GM21737 (cell line): Measurements from ENCODE around the gene CAMTA1.

Experiments used
- ATAC-seq: cut with Tn5 transposase; IDR thresholded peaks from one replicate; pipeline ENCODE4 v1.9.1; 2021; ENCODE audit warnings: mild to moderate bottlenecking, moderate library complexity; ENCODE audit not compliant: unreplicated experiment

The CAMTA1 gene

GRCh38 chr1:7752512-7753417, 967.5 kb downstream of the CAMTA1 start:
- no peak for ATAC-seq

GRCh38 chr1:7753641-7754040, 968.4 kb downstream of the CAMTA1 start:
- no peak for ATAC-seq

- no peak for ATAC-seq
These were observed 969.0 kb downstream of the CAMTA1 start for GRCh38 chr1:7754234-7754633.

- no peak for ATAC-seq
These were observed 970.2 kb downstream of the CAMTA1 start for GRCh38 chr1:7755448-7755847.

GRCh38 chr1:7760245-7760644, 975.0 kb downstream of the CAMTA1 start:
- ATAC-seq = no peak

- no peak for ATAC-seq
These were observed 975.8 kb downstream of the CAMTA1 start for GRCh38 chr1:7761103-7761502.

GRCh38 chr1:7767176-7767575, 981.9 kb downstream of the CAMTA1 start:
- no peak for ATAC-seq

GRCh38 chr1:7768583-7768982, 983.3 kb downstream of the CAMTA1 start:
- ATAC-seq = no peak

- no peak for ATAC-seq
These were observed 984.6 kb downstream of the CAMTA1 start for GRCh38 chr1:7769673-7770412.

GRCh38 chr1:7770669-7770996, 985.4 kb downstream of the CAMTA1 start:
- no peak for ATAC-seq

GRCh38 chr1:7770997-7771822, 986.0 kb downstream of the CAMTA1 start, which contains the start of gene VAMP3:
VAMP3 (plus strand) TSS chr1:7771296; CDS start chr1:7771384, 88 bp downstream.
- ATAC-seq = peak; percentile 82

- no peak for ATAC-seq
These were observed 986.6 kb downstream of the CAMTA1 start for GRCh38 chr1:7771823-7772299.

- no peak for ATAC-seq
These were observed 992.3 kb downstream of the CAMTA1 start for GRCh38 chr1:7777591-7777990.

GRCh38 chr1:7778133-7778628, 992.9 kb downstream of the CAMTA1 start:
- no peak for ATAC-seq

GRCh38 chr1:7780976-7781375, 995.7 kb downstream of the CAMTA1 start:
- no peak for ATAC-seq

GRCh38 chr1:7781501-7781900, 996.2 kb downstream of the CAMTA1 start:
- no peak for ATAC-seq

- ATAC-seq = no peak
These were observed 996.8 kb downstream of the CAMTA1 start for GRCh38 chr1:7781923-7782495.

- no peak for ATAC-seq
These were observed 998.0 kb downstream of the CAMTA1 start for GRCh38 chr1:7783178-7783711.

GRCh38 chr1:7783826-7784491, 998.7 kb downstream of the CAMTA1 start, which contains the start of gene PER3:
PER3 (plus strand) TSS chr1:7784291; CDS start chr1:7784878, 587 bp downstream.
- peak; percentile 83 for ATAC-seq
